A549 (cell line): ENCODE results near the gene BICRAL. TPM values are rescaled to one million over a fixed set of nuclear protein-coding genes. Genes with fewer than 3 reads are reported as not detected.
"Not testable (repeated sequence)": the region's sequence is repeated elsewhere in the genome, so short reads cannot be mapped to it uniquely, and the experiment has no call there.

Experiments
- ATAC-seq, 2 experiments: fragments of 200-7000 bp in 1 of 2; fragments of >200 bp in 1 of 2; cut with Nextera tagmentation in 1 of 2; cut with Tn5 transposase in 1 of 2; 3 replicates each; pipeline versions ENCODE4 v1.8.0 to v1.9.1; 2018 to 2020; ENCODE audit warnings: mild to moderate bottlenecking in 1 of 2, moderate library complexity in 1 of 2
- CTCF ChIA-PET: fragments of 300-600 bp; sonication (Branson Sonifier 250); formaldehyde crosslinking; extraction: SDS; loops from one replicate; lab custom pipeline; 2021; ENCODE audit warnings: antibody characterized with exemption, inconsistent platforms; lab: Yijun Ruan, JAX
- POLR2A ChIA-PET: fragments of 350-600 bp; formaldehyde crosslinking; extraction: SDS; loops from one replicate; lab custom pipeline; 2021; ENCODE audit warnings: antibody characterized with exemption, inconsistent platforms; lab: Yijun Ruan, JAX
- DNase-seq, 2 experiments: peaks; one replicate each; pipeline versions ENCODE4 v3.0.0 to v3.0.0-alpha.2; 2011 to 2016; ENCODE audit warnings: low read depth in 1 of 2, low spot score in 1 of 2
- FAIRE-seq: peaks from 2 replicates; lab custom pipeline; 2011; peaks lifted over from hg19 to GRCh38; lab: Jason Lieb, UNC
- H3K27ac ChIP-seq, 2 experiments: fragments of >200 bp; sonication (Bioruptor Twin); formaldehyde crosslinking; 3 replicates each; pipeline ENCODE4 v1.5.1; 2016 to 2017
- H3K4me1 ChIP-seq: fragments of >200 bp; sonication (Bioruptor Twin); formaldehyde crosslinking; 3 replicates; pipeline ENCODE4 v1.6.1; 2016
- H3K4me2 ChIP-seq: fragments of >200 bp; sonication (Bioruptor Twin); formaldehyde crosslinking; 3 replicates; pipeline ENCODE4 v1.6.1; 2016
- H3K4me3 ChIP-seq: fragments of >200 bp; sonication (Bioruptor Twin); formaldehyde crosslinking; 3 replicates; pipeline ENCODE4 v1.5.1; 2016
- H3K9me3 ChIP-seq: fragments of >200 bp; sonication (Bioruptor Twin); formaldehyde crosslinking; 3 replicates; pipeline ENCODE4 v1.6.1; 2016
- CEBPB ChIP-seq, 2 experiments: fragments of >200 bp in 1 of 2; sonication (Bioruptor Twin) in 1 of 2; formaldehyde crosslinking in 1 of 2; IDR thresholded peaks; 2 replicates each; pipeline ENCODE4 v1.6.1; 2012 to 2016
- CHD2 ChIP-seq: fragments of 150-350 bp; IDR thresholded peaks from 2 replicates; pipeline ENCODE4 v1.6.1; 2014; ENCODE audit warnings: low read length; ENCODE audit not compliant: partially characterized antibody
- FOSB ChIP-seq: fragments of 250-450 bp; sonication (Bioruptor Pico); IDR thresholded peaks from 2 replicates; pipeline ENCODE4 v1.5.0; 2020; ENCODE audit warnings: mild to moderate bottlenecking, moderate library complexity
- HDAC2 ChIP-seq: fragments of 200-600 bp; sonication (generic); IDR thresholded peaks from 2 replicates; pipeline ENCODE4 v1.6.1; 2016
- HOXB5 ChIP-seq: fragments of 250-450 bp; sonication (Bioruptor Pico); IDR thresholded peaks from 2 replicates; pipeline ENCODE4 v1.5.0; 2020; ENCODE audit warnings: mild to moderate bottlenecking, moderate library complexity
- KDM5A ChIP-seq: fragments of 200-600 bp; sonication (generic); IDR thresholded peaks from 2 replicates; pipeline ENCODE4 v1.6.1; 2016; ENCODE audit warnings: antibody characterized with exemption, mild to moderate bottlenecking
- MAFK ChIP-seq: fragments of 450-650 bp; IDR thresholded peaks from 2 replicates; pipeline ENCODE4 v1.6.1; 2014; ENCODE audit not compliant: partially characterized antibody
- MAZ ChIP-seq: fragments of 150-350 bp; IDR thresholded peaks from 2 replicates; pipeline ENCODE4 v1.6.1; 2014; ENCODE audit warnings: antibody characterized with exemption, low read depth, low read length, borderline replicate concordance
- NFE2L2 ChIP-seq: fragments of 150-350 bp; conservative IDR thresholded peaks from 2 replicates; pipeline ENCODE4 v1.6.1; 2014; ENCODE audit warnings: low read length
- RCOR1 ChIP-seq: fragments of 150-350 bp; IDR thresholded peaks from 2 replicates; pipeline ENCODE4 v1.6.1; 2014; ENCODE audit warnings: antibody characterized with exemption, low read length, low read depth
- RNF2 ChIP-seq: fragments of 200-600 bp; sonication (generic); IDR thresholded peaks from 2 replicates; pipeline ENCODE4 v1.6.1; 2016; ENCODE audit warnings: low read depth, mild to moderate bottlenecking, antibody characterized with exemption, moderate library complexity, borderline replicate concordance
- ZSCAN20 ChIP-seq: fragments of 250-450 bp; sonication (Bioruptor Pico); IDR thresholded peaks from 2 replicates; pipeline ENCODE4 v1.8.0; 2022; ENCODE audit warnings: mild to moderate bottlenecking, moderate library complexity
- WGBS: methylation state at CpG from one replicate; pipeline ENCODE4 v1.1.6; 2017; ENCODE audit errors: missing lambda C conversion rate; 5-methylcytosine and 5-hydroxymethylcytosine counted together
- polyA plus RNA-seq, 4 experiments: library from polyadenylated mRNA; depleted of rRNA in 3 of 4; stranded (reverse); fragments of >200 nt; fragmentation: RNase III in 1 of 4; extraction: RNeasy Plus Mini Kit Qiagen cat#74134 plus additional on column Dnase treatment in 1 of 4; gene quantifications; 2 replicates in 3 of 4; 3 replicates in 1 of 4; pipeline ENCODE4 v1.2.3, GENCODE V29; 2011 to 2017
- TF ChIP-seq, protein P1 (sequence below): IDR thresholded peaks from 2 replicates; pipeline ENCODE4 v1.6.1; 2012; ENCODE audit warnings: low read depth, borderline replicate concordance
- TF ChIP-seq, protein P2 (sequence below): fragments of 450-650 bp; IDR thresholded peaks from 2 replicates; pipeline ENCODE4 v1.6.1; 2014; ENCODE audit warnings: antibody characterized with exemption
- TF ChIP-seq, protein P3 (sequence below): fragments of >200 bp; sonication (Bioruptor Twin); formaldehyde crosslinking; IDR thresholded peaks from 3 replicates; pipeline ENCODE4 v1.5.1; 2016
- TF ChIP-seq, protein P4 (sequence below): fragments of 150-350 bp; IDR thresholded peaks from 2 replicates; pipeline ENCODE4 v1.6.1; 2014; ENCODE audit warnings: low read depth, mild to moderate bottlenecking, low read length
- TF ChIP-seq, protein P5 (sequence below): fragments of >200 bp; sonication (Bioruptor Twin); formaldehyde crosslinking; IDR thresholded peaks from 3 replicates; pipeline ENCODE4 v1.6.1; 2016
- TF ChIP-seq, protein P6 (sequence below): fragments of 250-450 bp; sonication (Bioruptor Pico); IDR thresholded peaks from 2 replicates; pipeline ENCODE4 v1.5.0; 2021; ENCODE audit warnings: mild to moderate bottlenecking, moderate library complexity, borderline replicate concordance

BICRAL gene
- polyA plus RNA-seq, 2 of the 4 experiments (the other 2 are of a cell fraction), result 3.3 to 8.6 TPM

DNA sequence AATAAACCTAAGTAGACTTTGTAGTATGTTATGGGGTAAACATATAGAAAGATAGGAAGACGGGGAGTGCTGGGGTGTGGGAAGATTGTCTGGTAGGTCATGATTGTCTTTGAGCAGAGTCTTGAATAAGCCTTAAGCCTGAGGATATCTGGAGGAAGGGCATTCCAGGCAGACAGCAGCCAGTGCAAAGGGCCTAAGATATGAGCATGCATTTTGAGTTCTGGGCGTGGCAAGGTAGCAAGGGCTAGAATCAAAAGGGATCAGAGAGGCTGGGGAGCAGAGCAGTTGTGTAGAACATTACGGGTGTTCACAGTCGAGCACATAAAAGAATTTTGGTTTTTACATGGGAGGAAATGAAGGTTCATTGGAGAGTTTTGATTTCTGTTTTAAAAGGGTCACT, 14.3 kb downstream of the BICRAL start:
- H3K27ac ChIP-seq, result no peak overlapping the region
- no peak for FAIRE-seq
- no peak for DNase-seq
- 92% methylated on average over 4 of the region's 4 CpGs for WGBS
- peaks cover 14% of the 10 kb centered on the region for H3K4me1 ChIP-seq
- no peaks in the 10 kb centered on the region for H3K9me3 ChIP-seq
- POLR2A ChIA-PET, result no interaction called here
- ATAC-seq, result no peak
- TF ChIP-seq RCOR1 (no peak), FOSB (CRISPR knock-in tag) (no peak), CHD2 (no peak), KDM5A (no peak), HDAC2 (no peak), MAFK (no peak), NFE2L2 (no peak), ZSCAN20 (no peak), RNF2 (no peak), MAZ (no peak), CEBPB (IDR thresholded peaks at IDR 0.05) (no peak), HOXB5 (CRISPR knock-in tag) (no peak)
- TF ChIP-seq, protein P1, sequence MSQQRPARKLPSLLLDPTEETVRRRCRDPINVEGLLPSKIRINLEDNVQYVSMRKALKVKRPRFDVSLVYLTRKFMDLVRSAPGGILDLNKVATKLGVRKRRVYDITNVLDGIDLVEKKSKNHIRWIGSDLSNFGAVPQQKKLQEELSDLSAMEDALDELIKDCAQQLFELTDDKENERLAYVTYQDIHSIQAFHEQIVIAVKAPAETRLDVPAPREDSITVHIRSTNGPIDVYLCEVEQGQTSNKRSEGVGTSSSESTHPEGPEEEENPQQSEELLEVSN, result no peak
- TF ChIP-seq, protein P2, sequence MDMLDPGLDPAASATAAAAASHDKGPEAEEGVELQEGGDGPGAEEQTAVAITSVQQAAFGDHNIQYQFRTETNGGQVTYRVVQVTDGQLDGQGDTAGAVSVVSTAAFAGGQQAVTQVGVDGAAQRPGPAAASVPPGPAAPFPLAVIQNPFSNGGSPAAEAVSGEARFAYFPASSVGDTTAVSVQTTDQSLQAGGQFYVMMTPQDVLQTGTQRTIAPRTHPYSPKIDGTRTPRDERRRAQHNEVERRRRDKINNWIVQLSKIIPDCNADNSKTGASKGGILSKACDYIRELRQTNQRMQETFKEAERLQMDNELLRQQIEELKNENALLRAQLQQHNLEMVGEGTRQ, result no peak
- TF ChIP-seq, protein P3, sequence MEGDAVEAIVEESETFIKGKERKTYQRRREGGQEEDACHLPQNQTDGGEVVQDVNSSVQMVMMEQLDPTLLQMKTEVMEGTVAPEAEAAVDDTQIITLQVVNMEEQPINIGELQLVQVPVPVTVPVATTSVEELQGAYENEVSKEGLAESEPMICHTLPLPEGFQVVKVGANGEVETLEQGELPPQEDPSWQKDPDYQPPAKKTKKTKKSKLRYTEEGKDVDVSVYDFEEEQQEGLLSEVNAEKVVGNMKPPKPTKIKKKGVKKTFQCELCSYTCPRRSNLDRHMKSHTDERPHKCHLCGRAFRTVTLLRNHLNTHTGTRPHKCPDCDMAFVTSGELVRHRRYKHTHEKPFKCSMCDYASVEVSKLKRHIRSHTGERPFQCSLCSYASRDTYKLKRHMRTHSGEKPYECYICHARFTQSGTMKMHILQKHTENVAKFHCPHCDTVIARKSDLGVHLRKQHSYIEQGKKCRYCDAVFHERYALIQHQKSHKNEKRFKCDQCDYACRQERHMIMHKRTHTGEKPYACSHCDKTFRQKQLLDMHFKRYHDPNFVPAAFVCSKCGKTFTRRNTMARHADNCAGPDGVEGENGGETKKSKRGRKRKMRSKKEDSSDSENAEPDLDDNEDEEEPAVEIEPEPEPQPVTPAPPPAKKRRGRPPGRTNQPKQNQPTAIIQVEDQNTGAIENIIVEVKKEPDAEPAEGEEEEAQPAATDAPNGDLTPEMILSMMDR, result no peak
- TF ChIP-seq, protein P4, sequence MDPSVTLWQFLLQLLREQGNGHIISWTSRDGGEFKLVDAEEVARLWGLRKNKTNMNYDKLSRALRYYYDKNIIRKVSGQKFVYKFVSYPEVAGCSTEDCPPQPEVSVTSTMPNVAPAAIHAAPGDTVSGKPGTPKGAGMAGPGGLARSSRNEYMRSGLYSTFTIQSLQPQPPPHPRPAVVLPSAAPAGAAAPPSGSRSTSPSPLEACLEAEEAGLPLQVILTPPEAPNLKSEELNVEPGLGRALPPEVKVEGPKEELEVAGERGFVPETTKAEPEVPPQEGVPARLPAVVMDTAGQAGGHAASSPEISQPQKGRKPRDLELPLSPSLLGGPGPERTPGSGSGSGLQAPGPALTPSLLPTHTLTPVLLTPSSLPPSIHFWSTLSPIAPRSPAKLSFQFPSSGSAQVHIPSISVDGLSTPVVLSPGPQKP, result no peak
- TF ChIP-seq, protein P5, sequence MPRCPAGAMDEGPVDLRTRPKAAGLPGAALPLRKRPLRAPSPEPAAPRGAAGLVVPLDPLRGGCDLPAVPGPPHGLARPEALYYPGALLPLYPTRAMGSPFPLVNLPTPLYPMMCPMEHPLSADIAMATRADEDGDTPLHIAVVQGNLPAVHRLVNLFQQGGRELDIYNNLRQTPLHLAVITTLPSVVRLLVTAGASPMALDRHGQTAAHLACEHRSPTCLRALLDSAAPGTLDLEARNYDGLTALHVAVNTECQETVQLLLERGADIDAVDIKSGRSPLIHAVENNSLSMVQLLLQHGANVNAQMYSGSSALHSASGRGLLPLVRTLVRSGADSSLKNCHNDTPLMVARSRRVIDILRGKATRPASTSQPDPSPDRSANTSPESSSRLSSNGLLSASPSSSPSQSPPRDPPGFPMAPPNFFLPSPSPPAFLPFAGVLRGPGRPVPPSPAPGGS, result no peak
- TF ChIP-seq, protein P6, sequence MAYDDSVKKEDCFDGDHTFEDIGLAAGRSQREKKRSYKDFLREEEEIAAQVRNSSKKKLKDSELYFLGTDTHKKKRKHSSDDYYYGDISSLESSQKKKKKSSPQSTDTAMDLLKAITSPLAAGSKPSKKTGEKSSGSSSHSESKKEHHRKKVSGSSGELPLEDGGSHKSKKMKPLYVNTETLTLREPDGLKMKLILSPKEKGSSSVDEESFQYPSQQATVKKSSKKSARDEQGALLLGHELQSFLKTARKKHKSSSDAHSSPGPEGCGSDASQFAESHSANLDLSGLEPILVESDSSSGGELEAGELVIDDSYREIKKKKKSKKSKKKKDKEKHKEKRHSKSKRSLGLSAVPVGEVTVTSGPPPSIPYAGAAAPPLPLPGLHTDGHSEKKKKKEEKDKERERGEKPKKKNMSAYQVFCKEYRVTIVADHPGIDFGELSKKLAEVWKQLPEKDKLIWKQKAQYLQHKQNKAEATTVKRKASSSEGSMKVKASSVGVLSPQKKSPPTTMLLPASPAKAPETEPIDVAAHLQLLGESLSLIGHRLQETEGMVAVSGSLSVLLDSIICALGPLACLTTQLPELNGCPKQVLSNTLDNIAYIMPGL (CRISPR knock-in tag), result no peak
- H3K4me3 ChIP-seq, result no peak overlapping the region
- CTCF ChIA-PET, result interaction anchor here (0.5 kb wide), 1 partner anchor 17 kb away, joined by 3 read pairs; no protein-coding TSS in a partner anchor
- H3K4me2 ChIP-seq, result no peak overlapping the region

DNA sequence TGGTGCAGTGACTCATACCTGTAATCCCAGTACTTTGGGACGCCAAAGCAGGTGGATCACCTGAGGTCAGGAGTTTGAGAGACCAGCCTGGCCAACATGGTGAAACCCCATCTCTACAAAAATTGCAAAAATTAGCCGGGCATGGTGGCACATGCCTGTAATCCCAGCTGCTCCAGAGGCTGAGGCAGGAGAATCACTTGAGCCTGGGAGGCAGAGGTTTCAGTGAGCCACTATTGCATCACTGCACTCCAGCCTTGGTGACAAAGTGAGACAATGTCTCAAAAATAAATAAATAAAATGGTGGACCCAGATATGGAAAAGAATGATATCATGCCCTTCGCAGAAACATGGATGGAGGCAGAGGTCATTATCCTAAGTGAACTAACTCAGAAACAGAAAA, 15.8 kb downstream of the BICRAL start:
- H3K9me3 ChIP-seq, result not testable (repeated sequence)
- 91% methylated on average over 3 of the region's 3 CpGs for WGBS

More for the DNA sequence above, 15.8 kb downstream of the BICRAL start:
- FAIRE-seq, H3K4me3 ChIP-seq, H3K4me2 ChIP-seq, CTCF ChIA-PET, H3K27ac ChIP-seq, ATAC-seq, DNase-seq: not testable (repeated sequence)
- POLR2A ChIA-PET, result interaction anchor here (0.6 kb wide), 1 partner anchor 91 kb away, joined by 5 read pairs; no protein-coding TSS in a partner anchor
- H3K4me1 ChIP-seq, result peaks cover 15% of the 10 kb centered on the region
